GM12872 (cell line): Measurements from ENCODE around the gene AGBL5.
A peak's percentile ranks its signal among the peaks of the same experiment; 100 is the strongest.

Experiments
- CTCF ChIP-seq: IDR thresholded peaks from 3 replicates; pipeline ENCODE4 v1.5.1; 2011; ENCODE audit warnings: low read depth, mild to moderate bottlenecking, low read length, moderate library complexity; ENCODE audit not compliant: insufficient read depth

The AGBL5 gene

GRCh38 chr2:27081984-27082772 lies 30.7 kb downstream of the AGBL5 start:
- TF ChIP-seq CTCF, result no peak

GRCh38 chr2:27082773-27083409 lies 31.4 kb downstream of the AGBL5 start:
- no peak for TF ChIP-seq CTCF

- TF ChIP-seq CTCF, result no peak
Measured at GRCh38 chr2:27083410-27084296, 32.2 kb downstream of the AGBL5 start.

GRCh38 chr2:27084297-27085061 lies 33.0 kb downstream of the AGBL5 start:
- no peak for TF ChIP-seq CTCF

- no peak for TF ChIP-seq CTCF
Measured at GRCh38 chr2:27085062-27085672, 33.7 kb downstream of the AGBL5 start.

- TF ChIP-seq CTCF, result peak; percentile 46
Measured at GRCh38 chr2:27085673-27086089, 34.2 kb downstream of the AGBL5 start.
